ENCODE results near the gene GPX3. TPM values are rescaled to one million over a fixed set of nuclear protein-coding genes. Genes with fewer than 3 reads are reported as not detected.

The GPX3 gene
- total and polyA plus RNA-seq, 9 of the 15 experiments (the other 6 are each of a cell fraction or from before 2014, with no cell fraction given), result 0.25 to 0.86 TPM; not detected in 7

GRCh38 chr5:151016700-151017099 is 3.7 kb upstream of the GPX3 start:
- BruUV-seq (replicated peaks), result no TSS peak
- Histone ChIP-seq H3K4me1 (replicated peaks in 1 of 2; ENCODE audit: control insufficient read depth in 2 of 2, insufficient read depth in 2 of 2, low read length in 2 of 2) (peaks cover 12 to 43% of the 10 kb centered on the region in 2 experiments), H2AFZ (ENCODE audit: low read depth, low read length) (peak overlapping the region; percentile 84), H3K27me3 (ENCODE audit: control insufficient read depth in 2 of 2, insufficient read depth in 2 of 2, low read length in 2 of 2) (no peaks in the 10 kb centered on the region), H3K9ac (ENCODE audit: insufficient read depth in 1 of 2, low read depth in 2 of 2, low read length in 2 of 2) (peak overlapping the region; percentile 20 to 54; a peak in 3 of 4 replicates), H3K9me1 (ENCODE audit: control insufficient read depth, insufficient read depth, low read length) (no peaks in the 10 kb centered on the region), H4K20me1 (replicated peaks; ENCODE audit: control insufficient read depth, insufficient read depth, low read length) (no peaks in the 10 kb centered on the region), H3K4me3 (no peak overlapping the region), H3K9me3 (replicated peaks; ENCODE audit: control insufficient read depth, insufficient read depth, low read depth, low read length) (no peaks in the 10 kb centered on the region), H3K79me2 (ENCODE audit: control insufficient read depth, insufficient read depth, low read length) (no peaks in the 10 kb centered on the region), H3K27ac (ENCODE audit: extremely low read depth, low read depth, low read length) (peak overlapping the region; percentile 83), H3K4me2 (ENCODE audit: insufficient read depth, low read length) (peak overlapping the region; percentile 68), H3K36me3 (ENCODE audit: control insufficient read depth, insufficient read depth, low read length) (no peaks in the 10 kb centered on the region)
- in situ Hi-C loops (cut with MboI) (no loop called here), intact Hi-C loops (cut with micrococcal nuclease) (no loop called here)
- FAIRE-seq (no peak), ATAC-seq (peak; percentile 4), DNase-seq (ENCODE audit: extremely low read depth in 1 of 4, low spot score in 3 of 4) (no peak)
- ChIA-PET POLR2A (interaction anchor here (0.8 to 2.5 kb wide), 5 partner anchors 10 to 112 kb away, joined by 3 to 11 read pairs (median 4); partner anchors contain the start of gene ZNF300), CTCF (ENCODE audit: low intra/inter-chr PET ratio) (no interaction called here)
- WGBS (ENCODE audit: insufficient coverage, low coverage, missing lambda C conversion rate), result 36% methylated on average over 5 of the region's 5 CpGs
- no peak for TF ChIP-seq BRF2 (IDR thresholded peaks at IDR 0.05; ENCODE audit: borderline replicate concordance, insufficient read depth, insufficient read length)
- TF ChIP-seq TAF15 (IDR thresholded peaks at IDR 0.05; ENCODE audit: low read depth, low read length), result no peak
- TF ChIP-seq, protein P1, sequence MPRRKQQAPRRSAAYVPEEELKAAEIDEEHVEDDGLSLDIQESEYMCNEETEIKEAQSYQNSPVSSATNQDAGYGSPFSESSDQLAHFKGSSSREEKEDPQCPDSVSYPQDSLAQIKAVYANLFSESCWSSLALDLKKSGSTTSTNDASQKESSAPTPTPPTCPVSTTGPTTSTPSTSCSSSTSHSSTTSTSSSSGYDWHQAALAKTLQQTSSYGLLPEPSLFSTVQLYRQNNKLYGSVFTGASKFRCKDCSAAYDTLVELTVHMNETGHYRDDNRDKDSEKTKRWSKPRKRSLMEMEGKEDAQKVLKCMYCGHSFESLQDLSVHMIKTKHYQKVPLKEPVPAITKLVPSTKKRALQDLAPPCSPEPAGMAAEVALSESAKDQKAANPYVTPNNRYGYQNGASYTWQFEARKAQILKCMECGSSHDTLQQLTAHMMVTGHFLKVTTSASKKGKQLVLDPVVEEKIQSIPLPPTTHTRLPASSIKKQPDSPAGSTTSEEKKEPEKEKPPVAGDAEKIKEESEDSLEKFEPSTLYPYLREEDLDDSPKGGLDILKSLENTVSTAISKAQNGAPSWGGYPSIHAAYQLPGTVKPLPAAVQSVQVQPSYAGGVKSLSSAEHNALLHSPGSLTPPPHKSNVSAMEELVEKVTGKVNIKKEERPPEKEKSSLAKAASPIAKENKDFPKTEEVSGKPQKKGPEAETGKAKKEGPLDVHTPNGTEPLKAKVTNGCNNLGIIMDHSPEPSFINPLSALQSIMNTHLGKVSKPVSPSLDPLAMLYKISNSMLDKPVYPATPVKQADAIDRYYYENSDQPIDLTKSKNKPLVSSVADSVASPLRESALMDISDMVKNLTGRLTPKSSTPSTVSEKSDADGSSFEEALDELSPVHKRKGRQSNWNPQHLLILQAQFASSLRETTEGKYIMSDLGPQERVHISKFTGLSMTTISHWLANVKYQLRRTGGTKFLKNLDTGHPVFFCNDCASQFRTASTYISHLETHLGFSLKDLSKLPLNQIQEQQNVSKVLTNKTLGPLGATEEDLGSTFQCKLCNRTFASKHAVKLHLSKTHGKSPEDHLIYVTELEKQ (CRISPR knock-in tag; IDR thresholded peaks at IDR 0.05), result no peak
- TF ChIP-seq, protein P2, sequence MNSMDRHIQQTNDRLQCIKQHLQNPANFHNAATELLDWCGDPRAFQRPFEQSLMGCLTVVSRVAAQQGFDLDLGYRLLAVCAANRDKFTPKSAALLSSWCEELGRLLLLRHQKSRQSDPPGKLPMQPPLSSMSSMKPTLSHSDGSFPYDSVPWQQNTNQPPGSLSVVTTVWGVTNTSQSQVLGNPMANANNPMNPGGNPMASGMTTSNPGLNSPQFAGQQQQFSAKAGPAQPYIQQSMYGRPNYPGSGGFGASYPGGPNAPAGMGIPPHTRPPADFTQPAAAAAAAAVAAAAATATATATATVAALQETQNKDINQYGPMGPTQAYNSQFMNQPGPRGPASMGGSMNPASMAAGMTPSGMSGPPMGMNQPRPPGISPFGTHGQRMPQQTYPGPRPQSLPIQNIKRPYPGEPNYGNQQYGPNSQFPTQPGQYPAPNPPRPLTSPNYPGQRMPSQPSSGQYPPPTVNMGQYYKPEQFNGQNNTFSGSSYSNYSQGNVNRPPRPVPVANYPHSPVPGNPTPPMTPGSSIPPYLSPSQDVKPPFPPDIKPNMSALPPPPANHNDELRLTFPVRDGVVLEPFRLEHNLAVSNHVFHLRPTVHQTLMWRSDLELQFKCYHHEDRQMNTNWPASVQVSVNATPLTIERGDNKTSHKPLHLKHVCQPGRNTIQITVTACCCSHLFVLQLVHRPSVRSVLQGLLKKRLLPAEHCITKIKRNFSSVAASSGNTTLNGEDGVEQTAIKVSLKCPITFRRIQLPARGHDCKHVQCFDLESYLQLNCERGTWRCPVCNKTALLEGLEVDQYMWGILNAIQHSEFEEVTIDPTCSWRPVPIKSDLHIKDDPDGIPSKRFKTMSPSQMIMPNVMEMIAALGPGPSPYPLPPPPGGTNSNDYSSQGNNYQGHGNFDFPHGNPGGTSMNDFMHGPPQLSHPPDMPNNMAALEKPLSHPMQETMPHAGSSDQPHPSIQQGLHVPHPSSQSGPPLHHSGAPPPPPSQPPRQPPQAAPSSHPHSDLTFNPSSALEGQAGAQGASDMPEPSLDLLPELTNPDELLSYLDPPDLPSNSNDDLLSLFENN (IDR thresholded peaks at IDR 0.05; ENCODE audit: low read depth in 2 of 2, low read length in 2 of 2), result no peak
- 0 out of 2 replicates have a peak, but pooled peaks have one; percentile 30 for TF ChIP-seq ZNF197 (CRISPR knock-in tag; IDR thresholded peaks at IDR 0.05; ENCODE audit: low read depth)
- TF ChIP-seq JUND (IDR thresholded peaks at IDR 0.05; ENCODE audit: borderline replicate concordance, low read depth, low read length), result no peak
- TF ChIP-seq JUND (tag; IDR thresholded peaks at IDR 0.05; ENCODE audit: borderline replicate concordance, low read depth, low read length), result 0 out of 3 replicates have a peak, but pooled peaks have one; percentile 20
- no peak for TF ChIP-seq NFIX (CRISPR knock-in tag; IDR thresholded peaks at IDR 0.05; ENCODE audit: low read depth)
- no peak for TF ChIP-seq CHCHD3 (CRISPR knock-in tag; IDR thresholded peaks at IDR 0.05)
- peak; percentile 30; the same call in 1 of the 2 replicates for TF ChIP-seq DMBX1 (CRISPR knock-in tag; IDR thresholded peaks at IDR 0.05; ENCODE audit: borderline replicate concordance)
- no peak for TF ChIP-seq MTA3 (IDR thresholded peaks at IDR 0.05; ENCODE audit: borderline replicate concordance)

Measured in K562 (cell line).